ENCODE results near the gene UBE2D1. TPM values are rescaled to one million over a fixed set of nuclear protein-coding genes. Genes with fewer than 3 reads are reported as not detected.

The UBE2D1 gene
- total and polyA plus RNA-seq, 2 of the 13 experiments (the other 11 are each of a cell fraction or from before 2014, with no cell fraction given): 6.2 to 13.8 TPM

DNA sequence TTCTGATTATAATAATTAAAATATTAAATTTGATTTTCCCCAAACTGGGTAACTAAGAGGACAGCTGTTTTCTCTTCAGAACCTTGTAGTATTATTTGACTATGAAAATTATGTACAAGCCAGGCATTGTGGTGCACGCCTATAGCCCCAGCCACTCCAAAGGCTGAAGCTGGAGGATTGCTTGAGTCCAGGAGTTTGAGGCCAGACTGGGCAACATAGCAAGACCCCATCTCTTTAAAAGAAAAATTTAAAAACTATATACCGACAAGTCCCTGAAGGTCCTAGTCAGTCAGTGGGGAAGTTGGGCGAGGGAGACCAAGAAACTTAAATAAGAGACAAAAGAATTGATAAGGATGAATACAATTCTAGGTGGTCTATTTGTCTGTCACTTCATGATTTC is 27.1 kb upstream of the UBE2D1 start:
- FAIRE-seq (no peak), DNase-seq (ENCODE audit: low spot score) (no peak), ATAC-seq (no peak)
- ChIA-PET CTCF (ENCODE audit: low intra/inter-chr PET ratio, low total read pairs) (no interaction called here), POLR2A (no interaction called here)
- intact Hi-C loops (cut with micrococcal nuclease; ENCODE audit: unreplicated experiment) (loop anchor here (10.0 kb wide), 1 partner anchor 337 kb away; no protein-coding TSS in a partner anchor), in situ Hi-C loops (cut with HindIII; ENCODE audit: extremely low pct_ligation_motif_present, low pct_unique_long_range_greater_than_20kb) (loop anchor here (10.0 kb wide), 1 partner anchor 207 kb away; the partner anchor contains the start of gene BICC1)
- H2AFZ ChIP-seq (ENCODE audit: low read length): no peak overlapping the region
- no peaks in the 10 kb centered on the region for H3K36me3 ChIP-seq (replicated peaks in 1 of 2; ENCODE audit: control insufficient read depth in 1 of 2, insufficient read depth in 2 of 2, low read length in 2 of 2)
- H3K79me2 ChIP-seq (ENCODE audit: insufficient read depth, low read length): no peaks in the 10 kb centered on the region
- no peaks in the 10 kb centered on the region; a peak in 1 of 5 replicates for H3K27me3 ChIP-seq (ENCODE audit: control insufficient read depth in 1 of 2, insufficient read depth in 2 of 2, low read length in 2 of 2)
- H3K4me1 ChIP-seq (ENCODE audit: insufficient read depth, low read length): peaks cover 15% of the 10 kb centered on the region
- H3K9ac ChIP-seq (ENCODE audit: insufficient read depth, low read depth, low read length): no peak overlapping the region
- no peaks in the 10 kb centered on the region for H3K9me3 ChIP-seq (ENCODE audit: low read length)
- no peak for TF ChIP-seq ZNF256 (CRISPR knock-in tag; conservative IDR thresholded peaks at IDR 0.05)
- TF ChIP-seq ZNF121 (CRISPR knock-in tag; IDR thresholded peaks at IDR 0.05): peak; percentile 39; the same call in 1 of the 2 replicates
- no peak overlapping the region for H3K4me2 ChIP-seq (ENCODE audit: low read depth, low read length)
- no peaks in the 10 kb centered on the region for H4K20me1 ChIP-seq (ENCODE audit: insufficient read depth, low read length)
- H3K27ac ChIP-seq (ENCODE audit: extremely low read length, insufficient read depth, low read length): no peak overlapping the region
- WGBS (ENCODE audit: low lambda C conversion rate): 35% methylated on average over 3 of the region's 3 CpGs
- BruUV-seq (replicated peaks): no TSS peak
- no peak overlapping the region for H3K4me3 ChIP-seq (replicated peaks in 1 of 3; ENCODE audit: insufficient read depth in 1 of 3, low read depth in 2 of 3, low read length in 3 of 3)

DNA sequence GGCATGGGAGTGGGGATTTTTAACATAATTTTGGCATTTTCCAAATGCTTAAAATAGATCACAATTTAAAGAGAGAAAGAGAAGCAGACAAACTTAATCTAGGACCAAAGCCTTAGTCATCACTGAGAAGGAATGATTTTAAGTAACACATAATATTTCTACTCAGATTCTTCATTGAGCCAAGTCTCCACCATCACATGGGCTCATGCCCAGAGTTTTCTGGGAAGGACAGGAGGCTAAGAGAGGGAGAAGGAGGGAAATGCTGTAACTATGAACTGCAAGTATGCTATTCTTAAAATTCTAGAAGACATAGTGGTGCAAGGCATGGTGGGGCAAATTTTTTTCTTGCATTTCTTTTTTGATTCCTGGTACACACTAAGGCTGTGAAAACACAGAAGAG is 23.8 kb upstream of the UBE2D1 start:
- DNase-seq (ENCODE audit: low spot score) (no peak), FAIRE-seq (no peak), ATAC-seq (no peak)
- ChIA-PET POLR2A (no interaction called here), CTCF (ENCODE audit: low intra/inter-chr PET ratio, low total read pairs) (no interaction called here)
- Histone ChIP-seq H3K4me3 (replicated peaks in 1 of 3; ENCODE audit: insufficient read depth in 1 of 3, low read depth in 2 of 3, low read length in 3 of 3) (no peak overlapping the region), H3K9me3 (ENCODE audit: low read length) (no peaks in the 10 kb centered on the region), H3K4me1 (ENCODE audit: insufficient read depth, low read length) (peaks cover 6% of the 10 kb centered on the region), H3K27me3 (ENCODE audit: control insufficient read depth in 1 of 2, insufficient read depth in 2 of 2, low read length in 2 of 2) (no peaks in the 10 kb centered on the region; a peak in 2 of 5 replicates), H4K20me1 (ENCODE audit: insufficient read depth, low read length) (no peaks in the 10 kb centered on the region), H2AFZ (ENCODE audit: low read length) (no peak overlapping the region), H3K9ac (ENCODE audit: insufficient read depth, low read depth, low read length) (no peak overlapping the region), H3K27ac (ENCODE audit: extremely low read length, insufficient read depth, low read length) (no peak overlapping the region), H3K4me2 (ENCODE audit: low read depth, low read length) (no peak overlapping the region), H3K36me3 (replicated peaks in 1 of 2; ENCODE audit: control insufficient read depth in 1 of 2, insufficient read depth in 2 of 2, low read length in 2 of 2) (no peaks in the 10 kb centered on the region), H3K79me2 (ENCODE audit: insufficient read depth, low read length) (no peaks in the 10 kb centered on the region)
- in situ Hi-C loops (cut with HindIII; ENCODE audit: extremely low pct_ligation_motif_present, low pct_unique_long_range_greater_than_20kb) (no loop called here), intact Hi-C loops (cut with micrococcal nuclease; ENCODE audit: unreplicated experiment) (no loop called here)
- TF ChIP-seq, protein P1, sequence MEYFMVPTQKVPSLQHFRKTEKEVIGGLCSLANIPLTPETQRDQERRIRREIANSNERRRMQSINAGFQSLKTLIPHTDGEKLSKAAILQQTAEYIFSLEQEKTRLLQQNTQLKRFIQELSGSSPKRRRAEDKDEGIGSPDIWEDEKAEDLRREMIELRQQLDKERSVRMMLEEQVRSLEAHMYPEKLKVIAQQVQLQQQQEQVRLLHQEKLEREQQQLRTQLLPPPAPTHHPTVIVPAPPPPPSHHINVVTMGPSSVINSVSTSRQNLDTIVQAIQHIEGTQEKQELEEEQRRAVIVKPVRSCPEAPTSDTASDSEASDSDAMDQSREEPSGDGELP (IDR thresholded peaks at IDR 0.05; ENCODE audit: borderline replicate concordance, low read depth): no peak
- TF ChIP-seq FLYWCH1 (CRISPR knock-in tag; IDR thresholded peaks at IDR 0.05) (no peak), ZNF530 (CRISPR knock-in tag; IDR thresholded peaks at IDR 0.05; ENCODE audit: low read depth) (no peak), ZNF768 (CRISPR knock-in tag; IDR thresholded peaks at IDR 0.05) (no peak)
- no TSS peak for BruUV-seq (replicated peaks)

Measured in HepG2 (cell line).